H1 (cell line): ENCODE data around the gene BCAS2. TPM values are rescaled to one million over a fixed set of nuclear protein-coding genes. Genes with fewer than 3 reads are reported as not detected.

ENCODE experiments used
- CTCF ChIA-PET: fragments of 300-600 bp; sonication (Branson Sonifier 250); formaldehyde crosslinking; loops from one replicate; lab custom pipeline; 2021; ENCODE audit not compliant: partially characterized antibody; lab: Charles Lee
- POLR2A ChIA-PET: fragments of 300-600 bp; sonication (Branson Sonifier 250); formaldehyde crosslinking; loops from one replicate; lab custom pipeline; 2021; ENCODE audit warnings: inconsistent platforms; ENCODE audit not compliant: partially characterized antibody; lab: Charles Lee
- DNase-seq, 2 experiments: peaks; one replicate each; pipeline versions ENCODE4 v3.0.0 to v3.0.0-alpha.2; 2010 to 2022; ENCODE audit warnings: low spot score in 2 of 2, low read depth in 1 of 2, mixed read lengths in 1 of 2
- FAIRE-seq: peaks from 2 replicates; lab custom pipeline; 2011; peaks lifted over from hg19 to GRCh38; lab: Jason Lieb, UNC
- H2AFZ ChIP-seq: 2 replicates; pipeline ENCODE4 v1.8.1; 2012; ENCODE audit warnings: low read length, inconsistent platforms
- H2AK5ac ChIP-seq: 2 replicates; pipeline ENCODE4 v1.6.1; 2013; ENCODE audit warnings: low read depth, low read length
- H2BK120ac ChIP-seq: replicated peaks from 2 replicates; pipeline ENCODE3; 2013; ENCODE audit warnings: low read depth, low read length, inconsistent platforms
- H2BK12ac ChIP-seq: 2 replicates; pipeline ENCODE4 v1.6.1; 2013; ENCODE audit warnings: low read depth, low read length
- H2BK15ac ChIP-seq: 2 replicates; pipeline ENCODE4 v1.6.1; 2013; ENCODE audit warnings: low read length
- H2BK20ac ChIP-seq: 2 replicates; pipeline ENCODE4 v1.6.1; 2013; ENCODE audit warnings: low read length
- H2BK5ac ChIP-seq: 2 replicates; pipeline ENCODE4 v1.6.1; 2013; ENCODE audit warnings: low read depth, low read length
- H3K14ac ChIP-seq: 2 replicates; pipeline ENCODE4 v1.6.1; 2013; ENCODE audit warnings: inconsistent platforms; ENCODE audit not compliant: insufficient read length
- H3K18ac ChIP-seq: 2 replicates; pipeline ENCODE4 v1.6.1; 2013; ENCODE audit warnings: low read length; ENCODE audit errors: extremely low read depth
- H3K23ac ChIP-seq: 2 replicates; pipeline ENCODE4 v1.6.1; 2013; ENCODE audit warnings: inconsistent platforms; ENCODE audit not compliant: insufficient read length
- H3K23me2 ChIP-seq: 2 replicates; pipeline ENCODE4 v1.6.1; 2013; ENCODE audit warnings: low read depth, low read length
- H3K27ac ChIP-seq: 2 replicates; pipeline ENCODE4 v1.6.1; 2011; ENCODE audit warnings: low read depth, low read length, inconsistent platforms
- H3K27me3 ChIP-seq, 4 experiments: replicated peaks in 1 of 4; 1 replicate in 1 of 4; 2 replicates in 3 of 4; pipeline versions ENCODE4 v1.6.1 to v1.8.1; 2011 to 2013; ENCODE audit warnings: low read length in 3 of 4, mild to moderate bottlenecking in 3 of 4, inconsistent platforms in 2 of 4, mixed read lengths in 2 of 4, moderate library complexity in 1 of 4; ENCODE audit not compliant: control insufficient read depth in 3 of 4, insufficient read depth in 3 of 4; ENCODE audit errors: extremely low read depth in 1 of 4
- H3K36me3 ChIP-seq, 4 experiments: 2 replicates each; pipeline versions ENCODE4 v1.6.1 to v1.8.1; 2011 to 2013; ENCODE audit warnings: mild to moderate bottlenecking in 4 of 4, low read length in 3 of 4, moderate library complexity in 2 of 4, control low read depth in 1 of 4, inconsistent platforms in 1 of 4; ENCODE audit not compliant: insufficient read depth in 4 of 4, control insufficient read depth in 2 of 4
- H3K4ac ChIP-seq: replicated peaks from 2 replicates; pipeline ENCODE3; 2013; ENCODE audit warnings: low read length, low read depth, mixed read lengths, inconsistent platforms; ENCODE audit not compliant: insufficient read length
- H3K4me1 ChIP-seq, 4 experiments: replicated peaks in 1 of 4; 1 replicate in 1 of 4; 2 replicates in 3 of 4; pipeline versions ENCODE4 v1.6.1 to v1.8.1; 2011 to 2013; ENCODE audit warnings: low read length in 3 of 4, inconsistent platforms in 2 of 4, mixed read lengths in 1 of 4; ENCODE audit not compliant: insufficient read depth in 4 of 4, control insufficient read depth in 3 of 4
- H3K4me2 ChIP-seq, 2 experiments: 2 replicates each; pipeline versions ENCODE4 v1.6.1 to v1.8.1; 2011 to 2013; ENCODE audit warnings: low read depth in 2 of 2, low read length in 2 of 2, control low read depth in 1 of 2, inconsistent platforms in 1 of 2, mild to moderate bottlenecking in 1 of 2; ENCODE audit not compliant: insufficient read depth in 1 of 2
- H3K4me3 ChIP-seq, 4 experiments: fragments of 200-600, 300-600 bp in 1 of 4; sonication (generic), shearing (Covaris generic), sonication (Bioruptor Twin) in 1 of 4; 2 replicates each; pipeline versions ENCODE4 v1.5.1 to v1.8.1; 2011 to 2016; ENCODE audit warnings: low read length in 4 of 4, low read depth in 3 of 4, control low read depth in 2 of 4, inconsistent platforms in 2 of 4, mild to moderate bottlenecking in 2 of 4, mixed read lengths in 1 of 4, moderate library complexity in 1 of 4; ENCODE audit not compliant: insufficient read depth in 2 of 4; ENCODE audit errors: extremely low read depth in 1 of 4
- H3K56ac ChIP-seq: replicated peaks from 2 replicates; pipeline ENCODE3; 2013; ENCODE audit warnings: low read depth, mild to moderate bottlenecking, mixed read lengths, low read length, inconsistent platforms; ENCODE audit not compliant: insufficient read length
- H3K79me1 ChIP-seq: 2 replicates; pipeline ENCODE4 v1.6.1; 2013; ENCODE audit warnings: low read depth, low read length, control low read depth
- H3K79me2 ChIP-seq, 2 experiments: 2 replicates each; pipeline versions ENCODE4 v1.6.1 to v1.8.1; 2012 to 2013; ENCODE audit warnings: low read length in 2 of 2, mild to moderate bottlenecking in 2 of 2, inconsistent platforms in 1 of 2; ENCODE audit not compliant: insufficient read depth in 2 of 2, control insufficient read depth in 1 of 2
- H3K9ac ChIP-seq, 4 experiments: replicated peaks in 1 of 4; 1 replicate in 1 of 4; 2 replicates in 3 of 4; pipeline versions ENCODE4 v1.6.1 to v1.8.1; 2011 to 2013; ENCODE audit warnings: low read depth in 3 of 4, low read length in 3 of 4, control low read depth in 2 of 4, mild to moderate bottlenecking in 2 of 4, moderate library complexity in 2 of 4, inconsistent platforms in 1 of 4; ENCODE audit errors: extremely low read depth in 1 of 4
- H3K9me3 ChIP-seq, 2 experiments: 2 replicates each; pipeline versions ENCODE4 v1.6.1 to v1.8.1; 2012 to 2013; ENCODE audit warnings: mild to moderate bottlenecking in 2 of 2, moderate library complexity in 2 of 2, control low read depth in 1 of 2, inconsistent platforms in 1 of 2, low read depth in 1 of 2, low read length in 1 of 2, mixed read lengths in 1 of 2; ENCODE audit not compliant: insufficient read depth in 2 of 2
- H4K20me1 ChIP-seq, 2 experiments: replicated peaks in 1 of 2; 2 replicates each; pipeline versions ENCODE3 to v1.8.1; 2011 to 2013; ENCODE audit warnings: inconsistent platforms in 2 of 2, low read length in 2 of 2, mild to moderate bottlenecking in 1 of 2; ENCODE audit not compliant: insufficient read depth in 2 of 2, control insufficient read depth in 1 of 2
- H4K5ac ChIP-seq: 2 replicates; pipeline ENCODE4 v1.6.1; 2013; ENCODE audit warnings: low read length, low read depth, mixed read lengths, inconsistent platforms; ENCODE audit not compliant: insufficient read length
- H4K8ac ChIP-seq: 2 replicates; pipeline ENCODE4 v1.8.0; 2013; ENCODE audit warnings: mild to moderate bottlenecking, moderate library complexity, low read length, inconsistent platforms; ENCODE audit not compliant: insufficient read depth; ENCODE audit errors: extremely low read depth
- H4K91ac ChIP-seq: replicated peaks from 2 replicates; pipeline ENCODE3; 2013; ENCODE audit warnings: low read length, mixed read lengths, inconsistent platforms; ENCODE audit not compliant: insufficient read length
- CHD1 ChIP-seq: IDR thresholded peaks from 2 replicates; pipeline ENCODE4 v1.6.1; 2012; ENCODE audit warnings: low read depth, low read length, improper control_type of control experiment
- HDAC6 ChIP-seq: IDR thresholded peaks from one replicate; pipeline ENCODE4 v1.7.1; 2012; ENCODE audit warnings: low read depth, mild to moderate bottlenecking, inconsistent platforms, low read length, moderate library complexity
- JUN ChIP-seq: IDR thresholded peaks from 2 replicates; pipeline ENCODE4 v1.6.1; 2011; ENCODE audit warnings: low read depth, mild to moderate bottlenecking, improper control_type of control experiment, low read length
- MAFK ChIP-seq: IDR thresholded peaks from 2 replicates; pipeline ENCODE4 v1.6.1; 2012; ENCODE audit warnings: low read depth, mild to moderate bottlenecking, improper control_type of control experiment, low read length
- NRF1 ChIP-seq: IDR thresholded peaks from 2 replicates; pipeline ENCODE4 v1.6.1; 2011; ENCODE audit warnings: mild to moderate bottlenecking, low read depth, low read length, improper control_type of control experiment
- POLR2A ChIP-seq, 2 experiments: IDR thresholded peaks; 1 replicate in 1 of 2; 2 replicates in 1 of 2; pipeline ENCODE4 v1.6.1; 2011; ENCODE audit warnings: low read depth in 2 of 2, low read length in 2 of 2, mild to moderate bottlenecking in 2 of 2; ENCODE audit errors: control extremely low read depth in 1 of 2
- SIRT6 ChIP-seq: IDR thresholded peaks from one replicate; pipeline ENCODE4 v1.7.1; 2012; ENCODE audit warnings: low read length, inconsistent platforms
- SIX5 ChIP-seq: IDR thresholded peaks from 2 replicates; pipeline ENCODE4 v1.6.1; 2011; ENCODE audit warnings: mild to moderate bottlenecking, low read depth, low read length
- SP1 ChIP-seq: IDR thresholded peaks from 2 replicates; pipeline ENCODE4 v1.6.1; 2011; ENCODE audit warnings: low read depth, low read length
- SP2 ChIP-seq: IDR thresholded peaks from 2 replicates; pipeline ENCODE4 v1.6.1; 2012; ENCODE audit warnings: mild to moderate bottlenecking, low read length, inconsistent platforms
- SP4 ChIP-seq: IDR thresholded peaks from 2 replicates; pipeline ENCODE4 v1.6.1; 2012; ENCODE audit warnings: low read length, inconsistent platforms
- SUZ12 ChIP-seq: fragments of 200-600 bp; sonication (generic); IDR thresholded peaks from 2 replicates; pipeline ENCODE4 v1.6.1; 2012; ENCODE audit warnings: mild to moderate bottlenecking, inconsistent platforms, low read length, moderate library complexity, mixed read lengths
- TCF12 ChIP-seq: IDR thresholded peaks from 2 replicates; pipeline ENCODE4 v1.6.1; 2011; ENCODE audit warnings: low read depth, mild to moderate bottlenecking, low read length
- WGBS, 2 experiments: shearing (Covaris generic) in 1 of 2; methylation state at CpG; one replicate each; pipeline versions ENCODE4 v1.1.6 to v1.1.7; 2013 to 2015; ENCODE audit warnings: low lambda C conversion rate in 2 of 2, mixed read lengths in 2 of 2, inconsistent platforms in 1 of 2, low coverage in 1 of 2, missing lambda C conversion rate in 1 of 2; ENCODE audit not compliant: insufficient replicate concordance in 2 of 2, insufficient coverage in 1 of 2, insufficient read length in 1 of 2; ENCODE audit errors: extremely low coverage in 1 of 2, missing lambda C conversion rate in 1 of 2; 5-methylcytosine and 5-hydroxymethylcytosine counted together
- polyA plus RNA-seq, 7 experiments: library from polyadenylated mRNA; depleted of rRNA in 3 of 7; stranded (reverse) in 5 of 7; unstranded in 2 of 7; fragments of >200 nt in 5 of 7; fragments of 200-250 nt in 2 of 7; gene quantifications; 1 replicate in 5 of 7; 2 replicates in 1 of 7; 4 replicates in 1 of 7; pipeline versions ENCODE4 v1.2.1 to v1.2.3, GENCODE V29; 2011 to 2013; ENCODE audit warnings: missing spikeins in 2 of 7, mixed read lengths in 2 of 7
- total RNA-seq: library from RNA; stranded (reverse); fragmentation: NEBNext Ultra II Directional; extraction: Animal tissue kit (Norgen Biotek cat#: 25700); gene quantifications from 2 replicates; pipeline ENCODE4 v1.2.1, GENCODE V29; 2021
- TF ChIP-seq, protein P1 (sequence below): IDR thresholded peaks from 2 replicates; pipeline ENCODE4 v1.6.1; 2012; ENCODE audit warnings: inconsistent platforms

Gene BCAS2
- total and polyA plus RNA-seq, 2 of the 8 experiments (the other 6 are each of a cell fraction or from before 2014, with no cell fraction given): 18.0 to 52.2 TPM

DNA sequence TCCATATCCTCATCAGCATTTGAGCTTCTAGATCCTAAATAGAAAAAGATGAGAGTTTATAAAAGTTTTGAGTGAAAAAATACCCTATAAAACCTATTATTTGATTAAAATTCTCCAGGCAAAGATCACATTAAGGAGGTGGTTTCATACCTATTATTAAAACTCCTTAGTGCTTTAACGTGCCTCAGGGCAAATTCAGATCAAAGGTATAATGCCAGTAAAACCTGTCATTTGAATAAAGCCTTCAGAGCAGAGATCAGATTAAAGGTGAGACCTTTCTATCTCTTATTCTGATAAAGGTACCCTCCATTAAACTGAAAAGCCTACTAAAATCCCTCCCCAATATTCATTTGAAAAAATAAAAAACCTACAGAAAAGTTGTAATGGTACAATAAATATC, 36.1 kb downstream of the BCAS2 start:
- Histone ChIP-seq H3K4ac (no peak overlapping the region), H4K8ac (no peak overlapping the region), H3K23me2 (no peaks in the 10 kb centered on the region), H3K18ac (no peak overlapping the region), H2BK5ac (no peak overlapping the region), H3K23ac (no peak overlapping the region), H2AK5ac (no peak overlapping the region), H3K9me3 (no peaks in the 10 kb centered on the region), H4K5ac (no peak overlapping the region), H3K4me3 (no peak overlapping the region), H3K79me1 (no peaks in the 10 kb centered on the region), H3K27ac (no peak overlapping the region), H4K91ac (no peak overlapping the region), H3K56ac (no peak overlapping the region), H2BK120ac (no peak overlapping the region), H3K79me2 (no peaks in the 10 kb centered on the region), H3K4me2 (no peak overlapping the region), H4K20me1 (no peaks in the 10 kb centered on the region), H3K36me3 (no peaks in the 10 kb centered on the region), H3K27me3 (no peaks in the 10 kb centered on the region), H3K4me1 (no peaks in the 10 kb centered on the region), H2BK20ac (no peak overlapping the region), H2BK15ac (no peak overlapping the region), H3K9ac (no peak overlapping the region), H2BK12ac (no peak overlapping the region), H3K14ac (no peak overlapping the region), H2AFZ (no peak overlapping the region)
- FAIRE-seq (no peak), DNase-seq (no peak)
- CTCF ChIA-PET: interaction anchor here (0.6 to 1.2 kb wide), 2 partner anchors 349 to 417 kb away, joined by 3 read pairs; no protein-coding TSS in a partner anchor
- WGBS, 2 experiments: 86% methylated on average over 1 of the region's 1 CpG; no CpG with 5 or more reads in 1 of the 2 experiments
- POLR2A ChIA-PET: no interaction called here
- no peak for TF ChIP-seq SP1
- no peak for TF ChIP-seq SIRT6
- TF ChIP-seq, protein P1, sequence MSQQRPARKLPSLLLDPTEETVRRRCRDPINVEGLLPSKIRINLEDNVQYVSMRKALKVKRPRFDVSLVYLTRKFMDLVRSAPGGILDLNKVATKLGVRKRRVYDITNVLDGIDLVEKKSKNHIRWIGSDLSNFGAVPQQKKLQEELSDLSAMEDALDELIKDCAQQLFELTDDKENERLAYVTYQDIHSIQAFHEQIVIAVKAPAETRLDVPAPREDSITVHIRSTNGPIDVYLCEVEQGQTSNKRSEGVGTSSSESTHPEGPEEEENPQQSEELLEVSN: no peak
- TF ChIP-seq NRF1: no peak
- no peak for TF ChIP-seq SIX5
- TF ChIP-seq HDAC6: no peak
- no peak for TF ChIP-seq SP2
- TF ChIP-seq TCF12: no peak
- TF ChIP-seq CHD1: no peak
- TF ChIP-seq SUZ12: no peak
- TF ChIP-seq SP4: no peak
- no peak for TF ChIP-seq POLR2A (IDR thresholded peaks at IDR 0.05; ENCODE audit: control extremely low read depth in 1 of 2, low read depth in 2 of 2, low read length in 2 of 2)
- TF ChIP-seq JUN: no peak
- no peak for TF ChIP-seq MAFK
